Stimulated activated CD8-positive, alpha-beta memory T cell treated with anti-CD3 and anti-CD28 coated beads, Interleukin-15, amount 100 ng/mL, for 48 hours (primary cell): ENCODE measurements around the gene HS6ST3.

Experiments used
- DNase-seq, 2 donors: peaks; one replicate each; pipeline ENCODE4 v3.0.0-alpha.2; 2020; ENCODE audit warnings: low read depth in 2 of 2

HS6ST3 gene

GRCh38 chr13:96834626-96835025 is 744.7 kb downstream of the HS6ST3 start:
- no peak for DNase-seq

- DNase-seq, result no peak
Measured at GRCh38 chr13:96835546-96835945, 745.6 kb downstream of the HS6ST3 start.

- DNase-seq, result no peak
Measured at GRCh38 chr13:96836733-96837132, 746.8 kb downstream of the HS6ST3 start.

- no peak for DNase-seq
Measured at GRCh38 chr13:96837809-96838208, 747.9 kb downstream of the HS6ST3 start.

- no peak for DNase-seq
Measured at GRCh38 chr13:96844195-96844594, 754.3 kb downstream of the HS6ST3 start.

GRCh38 chr13:96844616-96845015 is 754.7 kb downstream of the HS6ST3 start:
- DNase-seq, result no peak

- no peak for DNase-seq
Measured at GRCh38 chr13:96848286-96848685, 758.4 kb downstream of the HS6ST3 start.

- DNase-seq, result no peak
Measured at GRCh38 chr13:96849091-96849490, 759.2 kb downstream of the HS6ST3 start.

- DNase-seq, result no peak
Measured at GRCh38 chr13:96850538-96851145, 760.7 kb downstream of the HS6ST3 start.

- DNase-seq, result no peak
Measured at GRCh38 chr13:96851856-96852445, 762.0 kb downstream of the HS6ST3 start.

GRCh38 chr13:96858133-96858826 is 768.4 kb downstream of the HS6ST3 start:
- DNase-seq, result no peak

- DNase-seq, result no peak
Measured at GRCh38 chr13:96860882-96861281, 771.0 kb downstream of the HS6ST3 start.

- no peak for DNase-seq
Measured at GRCh38 chr13:96862093-96862492, 772.2 kb downstream of the HS6ST3 start.

GRCh38 chr13:96862999-96863398 is 773.1 kb downstream of the HS6ST3 start:
- DNase-seq, result no peak

GRCh38 chr13:96871469-96871868 is 781.6 kb downstream of the HS6ST3 start:
- no peak for DNase-seq

GRCh38 chr13:96880419-96880818 is 790.5 kb downstream of the HS6ST3 start:
- no peak for DNase-seq
